IMR-90 (cell line): ENCODE measurements around the gene CLSTN3. TPM values are rescaled to one million over a fixed set of nuclear protein-coding genes. Genes with fewer than 3 reads are reported as not detected.

Source experiments
- ATAC-seq: fragments of 200-7000 bp; cut with Tn5 transposase; 2 replicates; pipeline ENCODE4 v1.9.1; 2020; ENCODE audit warnings: low read depth, mild to moderate bottlenecking, moderate library complexity
- BruUV-seq: library from RNA; stranded (reverse); fragments of 400-500 nt; replicated peaks from 2 replicates; lab custom pipeline; 2021; lab: Mats Ljungman, UMichigan
- CTCF ChIA-PET: fragments of 300-600 bp; formaldehyde crosslinking; extraction: SDS; loops from one replicate; lab custom pipeline; 2021; ENCODE audit warnings: antibody characterized with exemption; lab: Yijun Ruan, JAX
- POLR2A ChIA-PET: fragments of 300-600 bp; sonication (Branson Sonifier 250); formaldehyde crosslinking; loops from one replicate; lab custom pipeline; 2022; ENCODE audit warnings: antibody characterized with exemption; ENCODE audit not compliant: unreplicated experiment; lab: Charles Lee
- DNase-seq: peaks from one replicate; pipeline ENCODE4 v3.0.0; 2013
- H2AFZ ChIP-seq: replicated peaks from 2 replicates; pipeline ENCODE3; 2013; ENCODE audit warnings: low read length, mild to moderate bottlenecking; ENCODE audit not compliant: poor library complexity
- H2AK5ac ChIP-seq: 2 replicates; pipeline ENCODE4 v1.6.1; 2013; ENCODE audit warnings: low read depth, low read length, inconsistent platforms
- H2AK9ac ChIP-seq: replicated peaks from 2 replicates; pipeline ENCODE3; 2013; ENCODE audit warnings: mild to moderate bottlenecking, low read depth, low read length, moderate library complexity; ENCODE audit not compliant: poor library complexity
- H2BK120ac ChIP-seq: 2 replicates; pipeline ENCODE4 v1.6.1; 2013; ENCODE audit warnings: low read depth, low read length, inconsistent platforms
- H2BK15ac ChIP-seq: 3 replicates; pipeline ENCODE4 v1.6.1; 2013; ENCODE audit warnings: low read depth, low read length, inconsistent platforms
- H2BK20ac ChIP-seq: 2 replicates; pipeline ENCODE4 v1.6.1; 2013; ENCODE audit warnings: low read depth, mild to moderate bottlenecking, inconsistent platforms, low read length, moderate library complexity
- H2BK5ac ChIP-seq: 2 replicates; pipeline ENCODE4 v1.6.1; 2013; ENCODE audit warnings: mild to moderate bottlenecking, low read depth, low read length, inconsistent platforms; ENCODE audit not compliant: poor library complexity, severe bottlenecking
- H3K14ac ChIP-seq: replicated peaks from 2 replicates; pipeline ENCODE4 v1.6.1; 2013; ENCODE audit warnings: low read depth, low read length, inconsistent platforms
- H3K18ac ChIP-seq: 2 replicates; pipeline ENCODE4 v1.6.1; 2013; ENCODE audit warnings: low read depth, low read length, control low read depth
- H3K23ac ChIP-seq: 2 replicates; pipeline ENCODE4 v1.6.1; 2013; ENCODE audit warnings: low read depth, low read length, inconsistent platforms
- H3K27ac ChIP-seq: 2 replicates; pipeline ENCODE4 v1.5.1; 2013; ENCODE audit warnings: mild to moderate bottlenecking, control low read depth, low read length; ENCODE audit not compliant: insufficient read depth
- H3K27me3 ChIP-seq: 2 replicates; pipeline ENCODE4 v1.6.1; 2013; ENCODE audit warnings: low read length; ENCODE audit not compliant: control insufficient read depth, insufficient read depth
- H3K36me3 ChIP-seq: 2 replicates; pipeline ENCODE4 v1.6.1; 2013; ENCODE audit warnings: low read length, mixed read lengths; ENCODE audit not compliant: control insufficient read depth, insufficient read depth
- H3K4ac ChIP-seq: 2 replicates; pipeline ENCODE4 v1.6.1; 2013; ENCODE audit warnings: low read depth, low read length, inconsistent platforms
- H3K4me1 ChIP-seq: 2 replicates; pipeline ENCODE4 v1.6.1; 2013; ENCODE audit warnings: low read length, mixed read lengths; ENCODE audit not compliant: control insufficient read depth, insufficient read depth
- H3K4me2 ChIP-seq: 2 replicates; pipeline ENCODE4 v1.6.1; 2013; ENCODE audit warnings: low read depth, mild to moderate bottlenecking, control low read depth, low read length, moderate library complexity
- H3K4me3 ChIP-seq: 2 replicates; pipeline ENCODE4 v1.5.1; 2013; ENCODE audit warnings: low read depth, mild to moderate bottlenecking, control low read depth, low read length, moderate library complexity; ENCODE audit not compliant: insufficient read depth
- H3K56ac ChIP-seq: 2 replicates; pipeline ENCODE4 v1.6.1; 2013; ENCODE audit warnings: low read length, inconsistent platforms; ENCODE audit not compliant: insufficient read depth; ENCODE audit errors: extremely low read depth
- H3K79me1 ChIP-seq, 2 experiments: 2 replicates each; pipeline ENCODE4 v1.6.1; 2013; ENCODE audit warnings: low read length in 2 of 2, inconsistent platforms in 1 of 2, low read depth in 1 of 2
- H3K9ac ChIP-seq: 2 replicates; pipeline ENCODE4 v1.6.1; 2013; ENCODE audit warnings: low read depth, low read length, control low read depth
- H3K9me1 ChIP-seq: 2 replicates; pipeline ENCODE4 v1.6.1; 2013; ENCODE audit warnings: low read length, inconsistent platforms; ENCODE audit not compliant: insufficient read depth
- H3K9me3 ChIP-seq: 2 replicates; pipeline ENCODE4 v1.6.1; 2013; ENCODE audit warnings: low read length; ENCODE audit not compliant: control insufficient read depth, insufficient read depth
- H4K20me1 ChIP-seq: 2 replicates; pipeline ENCODE4 v1.6.1; 2013; ENCODE audit warnings: low read length, inconsistent platforms; ENCODE audit not compliant: insufficient read depth
- H4K5ac ChIP-seq: 2 replicates; pipeline ENCODE4 v1.6.1; 2013; ENCODE audit warnings: mild to moderate bottlenecking, low read depth, low read length, control low read depth
- H4K8ac ChIP-seq, 2 experiments: 2 replicates each; pipeline ENCODE4 v1.6.1; 2013; ENCODE audit warnings: low read depth in 2 of 2, low read length in 2 of 2, control low read depth in 1 of 2, inconsistent platforms in 1 of 2
- H4K91ac ChIP-seq: 2 replicates; pipeline ENCODE4 v1.6.1; 2013; ENCODE audit warnings: low read depth, low read length, inconsistent platforms; ENCODE audit not compliant: insufficient read depth
- BHLHE40 ChIP-seq: fragments of 150-350 bp; IDR thresholded peaks from 2 replicates; pipeline ENCODE4 v1.6.1; 2016; ENCODE audit warnings: mild to moderate bottlenecking, low read depth, low read length
- CEBPB ChIP-seq: IDR thresholded peaks from 2 replicates; pipeline ENCODE4 v1.6.1; 2012; ENCODE audit warnings: low read depth, low read length, improper control_type of control experiment
- CHD1 ChIP-seq: IDR thresholded peaks from 2 replicates; pipeline ENCODE4 v1.6.1; 2012; ENCODE audit warnings: low read depth, low read length, improper control_type of control experiment
- MAFK ChIP-seq: IDR thresholded peaks from 2 replicates; pipeline ENCODE4 v1.6.1; 2012; ENCODE audit warnings: low read depth, low read length, improper control_type of control experiment
- MAZ ChIP-seq: IDR thresholded peaks from 2 replicates; pipeline ENCODE4 v1.6.1; 2012; ENCODE audit warnings: low read depth, mild to moderate bottlenecking, low read length, improper control_type of control experiment, moderate library complexity, borderline replicate concordance
- MXI1 ChIP-seq: IDR thresholded peaks from 2 replicates; pipeline ENCODE4 v1.6.1; 2012; ENCODE audit warnings: low read depth, mild to moderate bottlenecking, low read length, moderate library complexity, borderline replicate concordance
- NFE2L2 ChIP-seq: fragments of 150-350 bp; IDR thresholded peaks from 2 replicates; pipeline ENCODE4 v1.6.1; 2016; ENCODE audit warnings: low read depth, mild to moderate bottlenecking, low read length
- POLR2A ChIP-seq: IDR thresholded peaks from 2 replicates; pipeline ENCODE4 v1.6.1; 2012; ENCODE audit warnings: mild to moderate bottlenecking, low read depth, low read length
- RAD21 ChIP-seq: IDR thresholded peaks from 2 replicates; pipeline ENCODE4 v1.6.1; 2012; ENCODE audit warnings: low read length, improper control_type of control experiment
- RCOR1 ChIP-seq: IDR thresholded peaks from 2 replicates; pipeline ENCODE4 v1.6.1; 2012; ENCODE audit warnings: mild to moderate bottlenecking, low read length, improper control_type of control experiment; ENCODE audit not compliant: insufficient replicate concordance
- RFX5 ChIP-seq: IDR thresholded peaks from 2 replicates; pipeline ENCODE4 v1.8.0; 2012; ENCODE audit warnings: low read depth, mild to moderate bottlenecking, low read length, moderate library complexity
- SMC3 ChIP-seq: fragments of 150-350 bp; IDR thresholded peaks from 2 replicates; pipeline ENCODE4 v1.6.1; 2016; ENCODE audit warnings: low read depth, mild to moderate bottlenecking, antibody characterized with exemption, low read length, moderate library complexity
- whole genome bisulfite sequencing, 2 experiments: methylation state at CpG; one replicate each; pipeline versions ENCODE4 v1.1.5 to v1.1.7; 2013; ENCODE audit warnings: missing lambda C conversion rate in 2 of 2; ENCODE audit not compliant: insufficient read length in 1 of 2; ENCODE audit errors: extremely low coverage in 2 of 2; 5-methylcytosine and 5-hydroxymethylcytosine counted together
- dilution Hi-C: fragments of 300-500 bp; cut with HindIII; formaldehyde crosslinking; loops from one replicate; pipeline ENCODE4 v1.14.3; 2018; ENCODE audit warnings: low sequenced_read_pairs; ENCODE audit not compliant: unreplicated experiment
- in situ Hi-C: fragments of 300-500 bp; cut with MboI; formaldehyde crosslinking; loops from 3 replicates; pipeline ENCODE4 v1.14.3; 2019; ENCODE audit warnings: low sequenced_read_pairs, inconsistent platforms, mixed read lengths
- intact Hi-C: fragments of 100-400 bp; cut with micrococcal nuclease; formaldehyde crosslinking; loops from 2 replicates; pipeline ENCODE4 v1.10.0; 2022
- polyA plus RNA-seq, 3 experiments: library from polyadenylated mRNA; depleted of rRNA; stranded (reverse); fragments of >200 nt; gene quantifications; 2 replicates each; pipeline ENCODE4 v1.2.3, GENCODE V29; 2012; ENCODE audit warnings: low replicate concordance in 1 of 3
- total RNA-seq: library from RNA; depleted of rRNA; stranded (reverse); fragments of >200 nt; gene quantifications from 2 replicates; pipeline ENCODE4 v1.2.3, GENCODE V29; 2012
- TF ChIP-seq, protein P1 (sequence below): fragments of 150-350 bp; IDR thresholded peaks from 2 replicates; pipeline ENCODE4 v1.6.1; 2017; ENCODE audit warnings: mild to moderate bottlenecking, antibody characterized with exemption, low read length, low read depth
- TF ChIP-seq, protein P2 (sequence below): conservative IDR thresholded peaks from 2 replicates; pipeline ENCODE4 v1.5.1; 2012; ENCODE audit warnings: mild to moderate bottlenecking, low read depth, low read length, improper control_type of control experiment
- TF ChIP-seq, protein P3 (sequence below): fragments of 150-350 bp; IDR thresholded peaks from 2 replicates; pipeline ENCODE4 v1.6.1; 2016; ENCODE audit warnings: low read depth, mild to moderate bottlenecking, low read length, moderate library complexity, borderline replicate concordance

Gene CLSTN3
- total and polyA plus RNA-seq, 2 of the 4 experiments (the other 2 are of a cell fraction): 4.1 to 16.4 TPM

DNA sequence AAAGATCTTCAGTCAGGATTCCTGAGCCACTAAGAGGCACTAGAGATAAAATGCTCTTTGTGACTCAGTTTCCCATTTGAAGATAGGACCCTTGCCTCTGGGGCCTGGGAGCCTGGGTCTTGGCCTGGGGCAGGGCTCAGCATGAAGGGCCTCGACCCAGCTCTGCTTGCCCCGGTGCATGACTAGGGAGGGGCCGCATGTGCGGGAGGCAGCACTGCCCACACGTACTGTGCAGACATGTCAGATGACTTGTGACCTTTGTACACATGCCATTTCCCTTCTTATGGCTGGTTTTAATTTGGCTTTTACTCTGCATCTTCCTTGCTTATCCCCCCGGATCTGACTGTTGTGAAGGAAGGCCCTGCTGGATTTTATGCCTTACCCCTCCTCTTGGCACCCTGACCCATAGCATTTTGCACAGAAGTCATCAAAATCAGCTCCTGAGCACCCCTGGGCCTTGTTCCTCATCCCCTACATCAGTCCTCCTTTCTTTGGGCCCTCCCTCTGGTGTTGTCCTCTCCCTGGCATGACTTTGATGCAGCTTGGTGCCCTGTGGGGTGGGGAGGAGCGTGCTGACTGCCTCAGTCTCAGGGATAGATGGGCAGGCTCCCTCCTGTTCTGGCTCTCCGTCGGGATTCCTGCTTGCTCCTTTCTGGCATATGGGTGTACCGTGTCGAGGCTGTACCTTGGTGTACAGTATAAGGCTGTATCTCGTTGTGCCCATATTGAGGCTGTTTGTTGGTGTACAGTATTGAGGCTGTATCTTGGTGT, 4.4 kb downstream of the CLSTN3 start:
- no peak for ATAC-seq
- Histone ChIP-seq H2AK5ac (no peak overlapping the region), H2AK9ac (no peak overlapping the region), H3K4me1 (peaks cover 2% of the 10 kb centered on the region; the same call in 1 of the 2 replicates), H2BK120ac (no peak overlapping the region), H3K9ac (no peak overlapping the region), H2BK15ac (no peak overlapping the region), H3K9me3 (no peaks in the 10 kb centered on the region), H4K91ac (no peak overlapping the region), H3K9me1 (peaks cover 6% of the 10 kb centered on the region; the same call in 1 of the 2 replicates), H3K27me3 (no peaks in the 10 kb centered on the region), H2AFZ (no peak overlapping the region), H3K27ac (no peak overlapping the region), H4K20me1 (no peaks in the 10 kb centered on the region), H3K4me2 (no peak overlapping the region), H3K4ac (no peak overlapping the region), H3K23ac (no peak overlapping the region), H2BK20ac (no peak overlapping the region), H3K18ac (no peak overlapping the region), H3K56ac (no peak overlapping the region), H2BK5ac (no peak overlapping the region), H4K5ac (no peak overlapping the region), H3K79me1 (0 out of 4 replicates have a peak, but pooled peaks cover 0 to 6% of the 10 kb centered on the region in 2 experiments), H3K14ac (no peak overlapping the region), H4K8ac (no peak overlapping the region), H3K4me3 (no peak overlapping the region), H3K36me3 (peaks cover 46% of the 10 kb centered on the region)
- no TSS peak for BruUV-seq
- dilution Hi-C loops: no loop called here
- in situ Hi-C loops: no loop called here
- POLR2A ChIA-PET: no interaction called here
- 88% methylated on average over 9 of the region's 12 CpGs; no CpG with 5 or more reads in 1 of the 2 experiments for WGBS, 2 experiments
- intact Hi-C loops: no loop called here
- DNase-seq: no peak
- CTCF ChIA-PET: no interaction called here
- TF ChIP-seq RCOR1 (no peak), CEBPB (no peak), CHD1 (no peak), RFX5 (no peak), MXI1 (no peak), MAZ (no peak), MAFK (no peak), POLR2A (no peak), SMC3 (no peak), BHLHE40 (no peak), RAD21 (no peak), NFE2L2 (no peak)
- TF ChIP-seq, protein P1, sequence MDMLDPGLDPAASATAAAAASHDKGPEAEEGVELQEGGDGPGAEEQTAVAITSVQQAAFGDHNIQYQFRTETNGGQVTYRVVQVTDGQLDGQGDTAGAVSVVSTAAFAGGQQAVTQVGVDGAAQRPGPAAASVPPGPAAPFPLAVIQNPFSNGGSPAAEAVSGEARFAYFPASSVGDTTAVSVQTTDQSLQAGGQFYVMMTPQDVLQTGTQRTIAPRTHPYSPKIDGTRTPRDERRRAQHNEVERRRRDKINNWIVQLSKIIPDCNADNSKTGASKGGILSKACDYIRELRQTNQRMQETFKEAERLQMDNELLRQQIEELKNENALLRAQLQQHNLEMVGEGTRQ: no peak
- TF ChIP-seq, protein P2, sequence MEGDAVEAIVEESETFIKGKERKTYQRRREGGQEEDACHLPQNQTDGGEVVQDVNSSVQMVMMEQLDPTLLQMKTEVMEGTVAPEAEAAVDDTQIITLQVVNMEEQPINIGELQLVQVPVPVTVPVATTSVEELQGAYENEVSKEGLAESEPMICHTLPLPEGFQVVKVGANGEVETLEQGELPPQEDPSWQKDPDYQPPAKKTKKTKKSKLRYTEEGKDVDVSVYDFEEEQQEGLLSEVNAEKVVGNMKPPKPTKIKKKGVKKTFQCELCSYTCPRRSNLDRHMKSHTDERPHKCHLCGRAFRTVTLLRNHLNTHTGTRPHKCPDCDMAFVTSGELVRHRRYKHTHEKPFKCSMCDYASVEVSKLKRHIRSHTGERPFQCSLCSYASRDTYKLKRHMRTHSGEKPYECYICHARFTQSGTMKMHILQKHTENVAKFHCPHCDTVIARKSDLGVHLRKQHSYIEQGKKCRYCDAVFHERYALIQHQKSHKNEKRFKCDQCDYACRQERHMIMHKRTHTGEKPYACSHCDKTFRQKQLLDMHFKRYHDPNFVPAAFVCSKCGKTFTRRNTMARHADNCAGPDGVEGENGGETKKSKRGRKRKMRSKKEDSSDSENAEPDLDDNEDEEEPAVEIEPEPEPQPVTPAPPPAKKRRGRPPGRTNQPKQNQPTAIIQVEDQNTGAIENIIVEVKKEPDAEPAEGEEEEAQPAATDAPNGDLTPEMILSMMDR: no peak
- TF ChIP-seq, protein P3, sequence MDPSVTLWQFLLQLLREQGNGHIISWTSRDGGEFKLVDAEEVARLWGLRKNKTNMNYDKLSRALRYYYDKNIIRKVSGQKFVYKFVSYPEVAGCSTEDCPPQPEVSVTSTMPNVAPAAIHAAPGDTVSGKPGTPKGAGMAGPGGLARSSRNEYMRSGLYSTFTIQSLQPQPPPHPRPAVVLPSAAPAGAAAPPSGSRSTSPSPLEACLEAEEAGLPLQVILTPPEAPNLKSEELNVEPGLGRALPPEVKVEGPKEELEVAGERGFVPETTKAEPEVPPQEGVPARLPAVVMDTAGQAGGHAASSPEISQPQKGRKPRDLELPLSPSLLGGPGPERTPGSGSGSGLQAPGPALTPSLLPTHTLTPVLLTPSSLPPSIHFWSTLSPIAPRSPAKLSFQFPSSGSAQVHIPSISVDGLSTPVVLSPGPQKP: no peak
